Choroid plexus epithelial cell (primary cell): ENCODE measurements around the gene CR1L.
"Not testable (repeated sequence)": the region's sequence is repeated elsewhere in the genome, so short reads cannot be mapped to it uniquely, and the experiment has no call there.

Experiments used
- DNase-seq: peaks from one replicate; pipeline ENCODE4 v3.0.0-alpha.2; 2010; ENCODE audit warnings: low read depth
- H3K4me3 ChIP-seq: 2 replicates; pipeline ENCODE4 v1.5.1; 2011; ENCODE audit warnings: low read depth, mild to moderate bottlenecking, control low read depth, low read length, moderate library complexity
- CTCF ChIP-seq: conservative IDR thresholded peaks from 2 replicates; pipeline ENCODE4 v1.5.1; 2011; ENCODE audit warnings: low read depth, mild to moderate bottlenecking, control low read depth, inconsistent platforms, low read length, moderate library complexity

Gene CR1L

DNA sequence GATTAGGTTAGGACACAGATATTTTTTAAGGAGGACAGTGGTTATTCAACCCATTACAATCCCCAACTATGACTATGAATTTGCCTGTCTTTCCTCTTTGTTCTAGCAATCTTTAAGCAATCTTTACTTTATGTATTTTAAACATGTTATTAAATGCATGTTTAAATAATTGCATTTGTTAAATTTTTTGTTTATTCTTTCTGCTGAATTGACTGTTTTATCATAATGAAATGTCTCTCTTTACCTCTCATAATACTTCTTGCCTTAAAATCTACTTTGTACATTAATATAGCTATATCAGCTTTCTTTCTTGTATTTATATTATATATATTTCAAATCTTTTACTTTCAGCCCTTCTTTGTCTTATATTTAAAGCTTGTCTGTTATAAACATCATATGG, 46.1 kb downstream of the CR1L start:
- no peak overlapping the region for H3K4me3 ChIP-seq
- no peak for TF ChIP-seq CTCF
- no peak for DNase-seq

DNA sequence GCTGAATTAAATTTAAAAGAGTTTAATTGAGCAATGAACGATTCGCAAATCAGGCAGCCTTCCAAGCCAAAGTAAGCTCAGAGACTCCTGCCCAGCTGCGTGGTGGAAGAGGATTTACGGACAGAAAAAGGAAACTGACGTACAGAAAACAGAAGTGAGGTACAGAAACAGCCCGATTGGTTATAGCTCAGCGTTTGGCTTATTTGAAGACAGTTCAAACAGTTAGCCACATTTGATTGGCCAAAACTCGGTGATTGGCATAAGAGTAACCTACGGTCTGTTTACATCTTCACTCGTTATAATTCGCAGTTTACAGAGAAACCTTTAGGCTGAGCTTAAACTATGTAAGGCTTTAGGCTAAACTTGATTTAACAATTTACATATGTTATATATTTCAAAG, 46.9 kb downstream of the CR1L start:
- H3K4me3 ChIP-seq = no peak overlapping the region
- DNase-seq = no peak
- no peak for TF ChIP-seq CTCF

DNA sequence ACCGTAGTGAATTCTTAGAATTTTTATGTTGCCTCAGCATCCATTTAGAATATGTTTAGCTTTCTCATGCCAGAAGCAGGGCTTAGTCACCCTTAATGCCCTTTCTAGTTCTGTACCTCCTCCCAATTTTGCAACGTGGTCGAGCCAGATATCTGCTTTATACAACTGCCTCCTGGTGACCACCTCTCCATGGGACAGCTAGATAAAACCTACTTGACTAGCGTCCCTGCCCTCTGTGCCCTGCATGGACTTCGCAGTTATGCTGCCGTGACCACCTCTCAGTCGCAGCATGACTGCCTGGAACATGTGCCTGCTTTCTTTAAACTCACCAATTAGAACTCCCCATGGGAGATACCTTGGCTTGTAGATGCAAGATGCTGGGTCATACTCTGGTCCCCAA, 47.4 kb downstream of the CR1L start:
- DNase-seq, H3K4me3 ChIP-seq: not testable (repeated sequence)

- no peak for DNase-seq
These were observed 51.0 kb downstream of the CR1L start for GRCh38 chr1:207695891-207696290.

DNA sequence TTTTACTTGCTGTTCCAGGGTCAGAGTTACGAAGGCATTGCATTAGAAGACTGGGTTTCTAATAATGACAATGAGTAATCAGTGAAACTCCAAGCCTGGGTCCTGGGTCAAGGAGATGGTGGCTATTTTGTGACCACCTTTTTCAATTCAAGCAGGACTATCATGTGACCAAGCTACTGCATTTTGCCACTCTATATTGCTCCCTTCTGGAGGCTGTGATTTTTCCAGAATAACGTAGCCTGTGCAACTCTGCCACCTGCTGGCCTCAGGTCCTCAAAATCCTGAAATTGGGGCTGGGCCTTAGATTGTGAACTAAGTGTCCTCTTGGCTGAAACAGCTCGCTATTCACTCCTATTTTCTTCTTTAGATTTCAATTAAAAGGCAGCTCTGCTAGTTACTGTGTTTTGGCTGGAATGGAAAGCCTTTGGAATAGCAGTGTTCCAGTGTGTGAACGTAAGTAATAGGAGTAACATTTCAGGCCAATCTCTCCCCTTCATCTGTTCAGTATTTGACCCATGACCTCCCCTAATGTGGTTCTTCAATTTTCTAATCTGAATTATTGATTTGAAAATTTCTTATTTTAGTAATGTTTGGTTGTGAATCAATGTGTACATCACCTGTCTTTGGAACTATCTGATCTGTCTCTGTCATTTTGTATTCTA, 54.0 kb downstream of the CR1L start:
- no peak overlapping the region for H3K4me3 ChIP-seq
- TF ChIP-seq CTCF = peak; percentile 83
- peak; percentile 78 for DNase-seq

More at GRCh38 chr1:207695891-207696290, 51.0 kb downstream of the CR1L start:
- no peak overlapping the region for H3K4me3 ChIP-seq
- TF ChIP-seq CTCF = no peak

GRCh38 chr1:207702317-207702716, 57.4 kb downstream of the CR1L start:
- no peak for TF ChIP-seq CTCF
- H3K4me3 ChIP-seq = no peak overlapping the region
- DNase-seq = peak; percentile 26

DNA sequence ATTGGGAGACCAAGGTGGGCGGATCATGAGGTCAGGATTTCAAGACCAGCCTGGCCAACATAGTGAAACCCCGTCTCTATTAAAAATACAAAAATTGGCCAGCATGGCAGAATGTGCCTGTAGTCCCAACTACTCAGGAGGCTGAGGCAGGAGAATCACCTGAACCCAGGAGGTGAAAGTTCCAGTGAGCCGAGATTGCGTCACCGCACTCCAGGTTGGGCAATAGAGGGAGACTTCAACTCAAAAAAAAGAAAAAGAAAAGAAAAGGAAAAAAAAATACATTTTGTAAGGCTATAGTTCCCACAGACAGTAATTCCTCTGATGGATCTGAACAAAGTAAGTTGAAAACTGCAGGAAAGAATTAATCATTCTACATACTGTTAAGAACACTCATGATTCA, 58.8 kb downstream of the CR1L start:
- DNase-seq = no peak
- H3K4me3 ChIP-seq = no peak overlapping the region
- TF ChIP-seq CTCF = no peak

GRCh38 chr1:207708004-207708403, 63.1 kb downstream of the CR1L start:
- peak; percentile 7 for DNase-seq
- H3K4me3 ChIP-seq = not testable (repeated sequence)
